IPS-15b (cell line): ENCODE data around the gene ANKRD29.
"Not testable (repeated sequence)": the region's sequence is repeated elsewhere in the genome, so short reads cannot be mapped to it uniquely, and the experiment has no call there.

Source experiments
- H3K27me3 ChIP-seq: one replicate; pipeline ENCODE4 v1.6.1; 2013; ENCODE audit warnings: low read length; ENCODE audit not compliant: control insufficient read depth, insufficient read depth
- H3K36me3 ChIP-seq: one replicate; pipeline ENCODE4 v1.6.1; 2013; ENCODE audit warnings: low read length; ENCODE audit not compliant: control insufficient read depth, insufficient read depth
- H3K4me1 ChIP-seq: one replicate; pipeline ENCODE4 v1.6.1; 2013; ENCODE audit warnings: mild to moderate bottlenecking, low read length; ENCODE audit not compliant: control insufficient read depth, insufficient read depth
- H3K4me3 ChIP-seq: one replicate; pipeline ENCODE4 v1.5.1; 2013; ENCODE audit warnings: low read depth, low read length
- H3K9ac ChIP-seq: one replicate; pipeline ENCODE4 v1.6.1; 2013; ENCODE audit warnings: low read depth, mild to moderate bottlenecking, low read length
- H3K9me3 ChIP-seq: one replicate; pipeline ENCODE4 v1.6.1; 2013; ENCODE audit warnings: mild to moderate bottlenecking, low read length; ENCODE audit not compliant: control insufficient read depth, insufficient read depth

Gene ANKRD29

DNA sequence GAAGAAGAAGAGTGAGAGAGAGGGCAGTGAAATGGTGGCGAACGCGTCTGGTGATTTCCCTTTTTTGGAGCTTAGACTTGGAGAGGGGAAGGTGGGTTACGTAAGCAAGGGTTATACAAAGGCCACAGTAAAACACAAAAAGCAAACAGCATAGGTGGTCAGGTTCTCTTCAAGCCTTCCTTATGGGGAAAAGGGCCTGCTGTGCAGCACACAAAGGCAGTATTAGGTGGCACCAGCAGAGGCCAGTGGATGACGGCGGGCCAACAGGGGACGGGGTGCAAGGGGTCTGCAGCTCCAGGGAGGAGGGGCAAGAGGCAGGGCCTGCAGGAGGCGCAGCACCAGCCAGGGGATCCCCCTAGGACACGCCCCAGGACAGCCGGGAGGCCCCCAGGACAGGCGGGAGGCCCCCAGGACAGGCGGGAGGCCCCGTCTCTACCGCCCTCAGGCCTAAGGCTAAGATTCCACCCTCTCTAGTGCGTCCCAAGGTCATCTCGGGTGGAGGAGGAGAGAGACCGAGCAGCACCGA, 43.8 kb downstream of the ANKRD29 start:
- H3K36me3 ChIP-seq = no peaks in the 10 kb centered on the region
- no peaks in the 10 kb centered on the region for H3K4me1 ChIP-seq
- H3K27me3 ChIP-seq = peaks cover 35% of the 10 kb centered on the region
- peak overlapping the region; percentile 70 for H3K4me3 ChIP-seq
- peak overlapping the region; percentile 61 for H3K9ac ChIP-seq
- no peaks in the 10 kb centered on the region for H3K9me3 ChIP-seq

DNA sequence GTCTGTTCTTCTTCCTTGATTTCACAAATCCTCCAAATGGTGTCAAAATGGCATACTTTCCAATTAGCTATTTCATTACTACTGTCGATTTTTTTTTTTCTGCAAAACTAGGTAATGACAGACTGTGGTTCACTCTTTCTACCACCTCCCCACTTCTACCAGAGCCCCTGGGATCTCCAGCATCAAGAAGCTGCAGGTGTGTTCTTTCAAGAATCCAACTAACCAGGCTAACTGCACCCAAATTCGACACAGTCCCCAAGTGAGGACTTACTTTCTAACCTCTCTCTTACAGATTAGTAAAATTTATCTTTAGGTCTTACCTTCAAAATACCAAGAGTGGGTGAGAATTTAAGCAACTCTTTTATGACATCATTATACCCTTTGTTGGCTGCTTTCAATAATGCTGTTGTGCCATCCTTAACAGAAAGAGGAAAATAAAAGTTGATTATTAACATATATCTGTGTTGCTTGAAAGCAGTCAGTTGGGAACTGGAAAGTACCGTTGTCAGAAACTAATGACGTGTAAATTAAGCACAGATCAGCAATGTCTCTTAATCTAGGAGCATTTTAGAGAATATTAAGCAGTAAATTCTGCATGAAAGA, 45.2 kb downstream of the ANKRD29 start:
- Histone ChIP-seq H3K9me3 (no peaks in the 10 kb centered on the region), H3K4me1 (no peaks in the 10 kb centered on the region), H3K4me3 (no peak overlapping the region), H3K9ac (no peak overlapping the region), H3K27me3 (peaks cover 35% of the 10 kb centered on the region), H3K36me3 (no peaks in the 10 kb centered on the region)

DNA sequence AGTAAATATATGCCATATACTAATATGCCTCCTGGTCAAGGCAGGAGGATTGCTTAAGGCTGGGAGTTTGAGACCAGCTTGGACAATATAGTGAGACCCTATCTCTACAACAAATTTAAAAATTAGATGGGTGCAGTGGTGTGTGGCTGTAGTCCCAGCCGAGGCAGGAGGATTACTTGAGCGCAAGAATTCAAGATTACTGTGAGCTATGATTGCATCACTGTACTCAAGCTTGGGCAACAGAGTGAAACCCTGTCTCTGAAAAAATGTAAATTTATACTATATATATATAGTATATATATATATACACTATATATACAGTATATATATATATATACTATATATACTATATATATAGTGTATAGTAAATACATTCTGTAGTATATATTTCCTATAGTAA, 46.5 kb downstream of the ANKRD29 start:
- Histone ChIP-seq H3K27me3 (peaks cover 26% of the 10 kb centered on the region), H3K9me3 (no peaks in the 10 kb centered on the region), H3K9ac (no peak overlapping the region), H3K4me1 (no peaks in the 10 kb centered on the region), H3K4me3 (no peak overlapping the region), H3K36me3 (no peaks in the 10 kb centered on the region)

DNA sequence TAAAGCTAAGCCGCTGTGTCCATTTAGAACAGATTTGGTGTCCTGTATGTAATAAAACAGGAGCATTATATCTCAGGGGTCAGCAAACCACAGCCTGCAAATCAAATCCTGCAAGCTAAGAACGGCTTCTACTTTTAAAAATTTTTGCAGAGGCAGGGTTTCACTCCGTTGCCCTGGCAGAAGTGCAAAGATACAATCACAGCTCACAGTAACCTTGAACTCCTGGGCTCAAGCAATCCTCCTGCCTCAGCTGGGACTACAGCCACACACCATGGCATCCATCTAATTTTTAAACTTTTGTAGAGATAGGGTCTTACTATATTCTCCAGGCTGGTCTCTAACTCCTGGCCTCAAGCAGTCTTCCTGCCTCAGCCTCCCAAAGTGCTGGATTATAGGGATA, 47.8 kb downstream of the ANKRD29 start:
- H3K9me3 ChIP-seq = no peaks in the 10 kb centered on the region
- H3K27me3 ChIP-seq = peaks cover 13% of the 10 kb centered on the region
- H3K4me3 ChIP-seq = no peak overlapping the region
- H3K4me1 ChIP-seq = no peaks in the 10 kb centered on the region
- no peak overlapping the region for H3K9ac ChIP-seq
- no peaks in the 10 kb centered on the region for H3K36me3 ChIP-seq

DNA sequence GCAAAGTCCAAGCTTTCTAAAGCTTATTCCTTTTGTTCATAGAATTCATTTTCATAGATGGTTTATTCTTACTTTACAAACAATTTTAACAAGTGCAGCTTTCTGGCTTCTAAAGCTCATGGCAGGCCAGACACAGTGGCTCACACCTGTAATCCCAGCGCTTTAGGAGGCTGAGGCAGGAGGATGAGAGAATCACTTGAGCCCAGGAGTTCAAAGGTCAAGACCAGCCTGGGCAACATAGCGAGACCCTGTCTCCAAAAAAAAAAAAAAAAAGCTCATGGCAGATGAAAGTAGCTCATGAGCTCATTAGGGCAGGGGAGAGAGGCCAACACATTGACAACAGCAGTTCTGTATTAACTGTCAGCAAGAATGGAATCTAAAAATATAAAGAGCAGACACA, 48.3 kb downstream of the ANKRD29 start:
- Histone ChIP-seq H3K36me3 (no peaks in the 10 kb centered on the region), H3K27me3 (peaks cover 8% of the 10 kb centered on the region), H3K4me1 (no peaks in the 10 kb centered on the region), H3K9ac (no peak overlapping the region), H3K4me3 (no peak overlapping the region), H3K9me3 (no peaks in the 10 kb centered on the region)

DNA sequence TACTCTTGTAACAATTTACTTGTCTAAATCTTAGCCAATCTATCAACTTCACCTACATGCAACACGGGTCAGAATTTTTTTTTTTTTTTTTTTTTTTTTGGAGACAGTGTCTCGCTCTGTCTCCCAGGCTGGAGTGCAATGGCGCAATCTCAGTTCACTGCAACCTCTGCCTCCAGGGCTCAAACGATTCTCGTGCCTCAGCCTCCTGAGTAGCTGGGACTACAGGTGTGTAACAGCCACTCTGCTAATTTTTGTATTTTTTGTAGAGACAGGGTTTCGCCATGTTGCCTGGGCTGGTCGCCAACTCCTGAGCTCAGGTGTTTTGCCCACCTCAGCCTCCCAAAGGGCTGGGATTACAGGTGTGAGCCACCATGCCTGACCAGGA, 49.6 kb downstream of the ANKRD29 start:
- H3K9me3 ChIP-seq, H3K36me3 ChIP-seq, H3K4me1 ChIP-seq, H3K27me3 ChIP-seq, H3K9ac ChIP-seq, H3K4me3 ChIP-seq: not testable (repeated sequence)

DNA sequence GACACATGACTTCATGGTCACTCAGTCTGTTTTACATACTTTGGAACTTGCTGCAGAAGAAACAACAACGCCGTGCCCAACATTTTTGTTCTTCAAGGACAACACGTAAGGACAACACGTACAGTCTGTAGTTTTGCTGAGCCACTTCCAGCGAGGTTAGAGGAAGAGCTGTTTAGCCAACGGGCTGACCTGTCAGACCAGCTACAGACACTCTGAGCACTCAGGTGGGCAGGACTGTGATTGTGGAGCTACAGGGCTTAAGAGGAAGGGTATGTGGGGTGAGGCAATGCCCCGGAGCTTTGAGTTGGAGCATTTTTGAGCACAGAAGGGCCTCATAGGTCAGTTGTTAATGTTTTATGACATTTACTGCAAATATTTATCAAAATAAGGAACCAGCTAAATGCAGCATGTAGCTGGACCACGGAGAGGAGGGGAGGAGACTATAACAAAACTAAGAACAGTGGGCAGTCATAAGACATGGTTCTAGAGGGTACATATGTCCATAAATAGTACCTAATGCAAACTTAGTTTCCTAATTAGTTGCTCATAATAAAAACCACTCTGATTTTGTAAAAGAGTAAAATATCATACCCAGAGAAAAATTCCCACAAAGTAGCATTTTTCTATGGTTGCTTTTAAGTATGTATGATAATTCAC, 50.1 kb downstream of the ANKRD29 start:
- Histone ChIP-seq H3K4me3 (no peak overlapping the region), H3K36me3 (no peaks in the 10 kb centered on the region), H3K9me3 (no peaks in the 10 kb centered on the region), H3K27me3 (peaks cover 4% of the 10 kb centered on the region), H3K9ac (no peak overlapping the region), H3K4me1 (no peaks in the 10 kb centered on the region)

DNA sequence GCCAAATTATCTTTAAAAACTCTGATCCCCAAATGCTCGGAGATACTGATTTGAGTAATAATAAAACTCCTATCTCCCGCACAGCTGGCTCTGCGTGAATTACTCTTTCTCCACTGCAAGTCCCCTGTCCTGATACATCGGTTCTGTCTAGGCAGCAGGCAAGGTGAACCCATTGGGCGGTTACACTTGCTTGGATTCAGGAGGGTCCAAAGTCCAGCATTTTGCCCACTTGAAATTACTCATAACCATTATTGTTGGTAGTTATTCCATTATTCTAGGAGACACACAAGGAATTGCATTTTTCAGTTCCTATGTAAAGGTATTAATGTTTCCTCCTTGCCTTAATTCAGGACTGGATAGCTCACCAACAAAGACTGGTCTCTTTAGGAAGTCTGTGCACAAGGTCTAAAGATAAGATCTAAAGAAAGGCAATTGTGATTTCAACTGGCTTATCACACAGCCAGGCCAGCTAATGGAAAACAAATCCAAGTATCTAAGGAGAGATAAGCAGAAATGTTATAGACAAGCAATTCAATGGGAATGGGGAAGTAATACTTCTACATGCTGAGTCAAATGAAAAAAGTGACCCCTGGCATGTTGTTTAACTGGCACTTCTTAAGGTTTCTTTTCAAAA, 53.2 kb downstream of the ANKRD29 start:
- Histone ChIP-seq H3K27me3 (no peaks in the 10 kb centered on the region), H3K4me3 (no peak overlapping the region), H3K36me3 (no peaks in the 10 kb centered on the region), H3K9ac (no peak overlapping the region), H3K4me1 (no peaks in the 10 kb centered on the region), H3K9me3 (no peaks in the 10 kb centered on the region)

DNA sequence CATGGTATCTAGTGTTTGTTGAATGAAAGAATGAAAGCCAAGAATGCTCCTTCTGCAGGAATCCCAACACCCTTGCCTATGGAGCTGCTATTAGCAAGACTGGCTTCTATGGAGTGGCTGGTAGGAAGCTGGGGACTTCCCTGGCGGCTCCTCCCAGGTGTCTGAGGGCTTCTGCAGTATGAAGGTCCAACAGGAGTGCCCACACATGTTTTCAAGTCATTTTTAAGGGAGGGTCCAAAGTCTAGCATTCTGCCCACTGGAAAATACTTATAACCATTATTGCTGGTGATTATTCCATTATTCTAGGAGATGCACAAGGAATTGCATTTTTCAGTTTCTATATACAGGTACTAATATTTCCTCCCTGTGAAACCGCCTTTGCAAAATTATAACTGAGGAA, 54.5 kb downstream of the ANKRD29 start:
- Histone ChIP-seq H3K9me3 (no peaks in the 10 kb centered on the region), H3K36me3 (no peaks in the 10 kb centered on the region), H3K4me3 (no peak overlapping the region), H3K4me1 (no peaks in the 10 kb centered on the region), H3K9ac (no peak overlapping the region), H3K27me3 (no peaks in the 10 kb centered on the region)

DNA sequence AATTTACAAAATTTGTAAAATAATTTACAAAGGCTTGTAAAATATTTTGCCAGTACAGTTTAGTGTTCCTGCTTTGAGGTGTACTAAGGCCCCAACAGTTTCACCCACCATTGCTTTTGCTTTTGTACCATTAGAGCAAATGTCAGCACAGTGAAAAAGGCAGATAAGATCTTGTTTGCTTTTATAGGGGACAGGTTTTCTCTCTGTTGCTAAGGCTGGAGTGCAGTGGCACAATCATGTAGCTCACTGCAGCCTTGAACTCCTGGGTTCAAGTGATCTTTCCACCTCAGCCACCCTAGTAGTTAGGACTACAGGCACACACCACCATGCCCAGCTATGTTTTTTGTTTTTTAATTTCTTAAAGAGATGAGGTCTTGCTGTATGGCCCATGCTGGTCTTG, 56.8 kb downstream of the ANKRD29 start:
- H3K9ac ChIP-seq = no peak overlapping the region
- H3K36me3 ChIP-seq = no peaks in the 10 kb centered on the region
- H3K9me3 ChIP-seq = no peaks in the 10 kb centered on the region
- no peaks in the 10 kb centered on the region for H3K4me1 ChIP-seq
- H3K27me3 ChIP-seq = no peaks in the 10 kb centered on the region
- no peak overlapping the region for H3K4me3 ChIP-seq

DNA sequence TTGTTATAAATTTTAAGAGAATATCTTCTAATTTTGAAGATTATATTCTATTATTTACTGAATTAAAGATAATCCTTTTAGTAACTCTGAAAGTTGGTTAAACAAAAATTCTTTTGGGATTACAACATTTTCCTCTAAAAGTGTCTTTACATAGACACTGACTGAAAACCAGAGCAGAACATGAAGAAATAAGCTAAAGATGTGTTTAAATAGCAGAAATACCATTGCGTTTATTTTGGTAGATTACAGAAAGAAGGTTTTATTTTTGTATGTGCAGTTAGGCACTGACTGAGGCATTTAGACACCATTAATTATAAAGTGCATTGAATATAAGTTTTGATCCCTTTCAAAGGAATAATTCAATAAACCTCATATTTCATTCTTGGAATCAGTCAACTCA, 62.9 kb downstream of the ANKRD29 start:
- Histone ChIP-seq H3K36me3 (no peaks in the 10 kb centered on the region), H3K27me3 (no peaks in the 10 kb centered on the region), H3K9ac (no peak overlapping the region), H3K4me1 (no peaks in the 10 kb centered on the region), H3K9me3 (no peaks in the 10 kb centered on the region), H3K4me3 (no peak overlapping the region)

DNA sequence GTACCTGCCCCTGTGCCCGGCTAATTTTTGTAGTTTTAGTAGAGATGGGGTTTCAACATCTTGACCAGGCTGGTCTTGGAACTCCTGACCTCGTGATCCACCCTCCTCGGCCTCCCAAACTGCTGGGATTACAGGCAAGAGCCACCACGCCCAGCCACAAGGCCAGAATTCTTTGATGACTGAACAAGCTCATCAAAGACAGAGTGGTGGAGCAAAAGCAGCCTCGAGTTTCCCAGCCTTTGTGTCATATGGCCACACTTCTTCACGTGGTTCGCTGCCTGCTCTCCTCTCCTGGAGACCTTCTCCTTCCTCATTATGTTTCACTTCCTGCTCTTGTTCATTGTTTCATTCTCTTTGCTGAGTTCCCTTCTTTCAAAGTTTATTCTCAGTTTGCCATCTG, 66.5 kb downstream of the ANKRD29 start:
- Histone ChIP-seq H3K36me3 (no peaks in the 10 kb centered on the region), H3K4me1 (no peaks in the 10 kb centered on the region), H3K9me3 (no peaks in the 10 kb centered on the region), H3K9ac (no peak overlapping the region), H3K27me3 (no peaks in the 10 kb centered on the region), H3K4me3 (no peak overlapping the region)
